Thymus (tissue), 11 donors: ENCODE measurements around the gene SH3PXD2A. TPM values are rescaled to one million over a fixed set of nuclear protein-coding genes. Genes with fewer than 3 reads are reported as not detected.
A peak's percentile ranks its signal among the peaks of the same experiment; 100 is the strongest.

Source experiments
- DNase-seq, 9 donors: peaks; one replicate each; pipeline ENCODE4 v3.0.0-alpha.2; 2013; ENCODE audit warnings: low spot score in 9 of 9, low read depth in 6 of 9, missing footprints in 1 of 9
- H3K27ac ChIP-seq, 2 donors: one replicate each; pipeline ENCODE4 v1.5.1; 2013; ENCODE audit warnings: control low read depth in 1 of 2, low read depth in 1 of 2, low read length in 1 of 2, mild to moderate bottlenecking in 1 of 2, moderate library complexity in 1 of 2
- H3K27me3 ChIP-seq, 2 donors: one replicate each; pipeline ENCODE4 v1.5.1; 2013; ENCODE audit warnings: low read length in 1 of 2; ENCODE audit not compliant: control insufficient read depth in 2 of 2, insufficient read depth in 1 of 2
- H3K36me3 ChIP-seq, 2 donors: one replicate each; pipeline ENCODE4 v1.5.1; 2013; ENCODE audit warnings: low read length in 1 of 2, mild to moderate bottlenecking in 1 of 2, moderate library complexity in 1 of 2; ENCODE audit not compliant: control insufficient read depth in 2 of 2, insufficient read depth in 2 of 2
- H3K4me1 ChIP-seq, 2 donors: one replicate each; pipeline ENCODE4 v1.5.1; 2013; ENCODE audit warnings: low read length in 2 of 2; ENCODE audit not compliant: control insufficient read depth in 2 of 2, insufficient read depth in 2 of 2
- H3K4me3 ChIP-seq, 2 donors: one replicate each; pipeline ENCODE4 v1.5.1; 2013; ENCODE audit warnings: low read length in 2 of 2, control low read depth in 1 of 2, mild to moderate bottlenecking in 1 of 2
- H3K9me3 ChIP-seq, 2 donors: one replicate each; pipeline ENCODE4 v1.5.1; 2013; ENCODE audit warnings: low read length in 1 of 2, mild to moderate bottlenecking in 1 of 2; ENCODE audit not compliant: control insufficient read depth in 2 of 2, insufficient read depth in 1 of 2
- WGBS: extraction: QIAGEN DNeasy Blood & Tissue Kit; methylation state at CpG from one replicate; pipeline ENCODE4 v1.1.7; 2013; 5-methylcytosine and 5-hydroxymethylcytosine counted together
- polyA plus RNA-seq: library from polyadenylated mRNA; stranded (reverse); fragments of 200-250 nt; gene quantifications from one replicate; pipeline ENCODE4 v1.2.3, GENCODE V29; 2013
- total RNA-seq: library from RNA; stranded (reverse); fragments of 120-200 nt; gene quantifications from one replicate; pipeline ENCODE4 v1.2.4, GENCODE V29; 2013
- donor health status: healthy.

Gene SH3PXD2A
- total and polyA plus RNA-seq, 2 donors: 3.8 to 9.5 TPM

- H3K27ac ChIP-seq: no peak overlapping the region
- WGBS: 96% methylated on average over 6 of the region's 6 CpGs
- no peaks in the 10 kb centered on the region for H3K27me3 ChIP-seq
- H3K9me3 ChIP-seq: no peaks in the 10 kb centered on the region
- H3K36me3 ChIP-seq: no peaks in the 10 kb centered on the region
- no peak overlapping the region for H3K4me3 ChIP-seq
- H3K4me1 ChIP-seq: peaks cover 0 to 10% of the 10 kb centered on the region in 2 donors
- no peak for DNase-seq
Observed at GRCh38 chr10:103805781-103806180, 49.6 kb downstream of the SH3PXD2A start.

GRCh38 chr10:103804871-103805270 lies 50.5 kb downstream of the SH3PXD2A start:
- Histone ChIP-seq H3K4me3 (no peak overlapping the region), H3K36me3 (no peaks in the 10 kb centered on the region), H3K27ac (no peak overlapping the region), H3K4me1 (peaks cover 0 to 17% of the 10 kb centered on the region in 2 donors), H3K27me3 (no peaks in the 10 kb centered on the region), H3K9me3 (no peaks in the 10 kb centered on the region)
- DNase-seq: no peak
- WGBS: 99% methylated on average over 4 of the region's 4 CpGs

- Histone ChIP-seq H3K4me3 (no peak overlapping the region), H3K27ac (no peak overlapping the region), H3K36me3 (no peaks in the 10 kb centered on the region), H3K27me3 (no peaks in the 10 kb centered on the region), H3K9me3 (no peaks in the 10 kb centered on the region), H3K4me1 (peaks cover 0 to 17% of the 10 kb centered on the region in 2 donors)
- 65% methylated on average over 3 of the region's 3 CpGs for WGBS
- DNase-seq: peak in 1 of 9 donors; percentile 24
Observed at GRCh38 chr10:103803941-103804340, 51.4 kb downstream of the SH3PXD2A start.

- peaks cover 0 to 17% of the 10 kb centered on the region in 2 donors for H3K4me1 ChIP-seq
- H3K36me3 ChIP-seq: no peaks in the 10 kb centered on the region
- no peak overlapping the region for H3K27ac ChIP-seq
- no peak for DNase-seq
- WGBS: 91% methylated on average over 7 of the region's 7 CpGs
- no peak overlapping the region for H3K4me3 ChIP-seq
- H3K27me3 ChIP-seq: no peaks in the 10 kb centered on the region
- H3K9me3 ChIP-seq: no peaks in the 10 kb centered on the region
Observed at GRCh38 chr10:103802637-103803353, 52.6 kb downstream of the SH3PXD2A start.

GRCh38 chr10:103802081-103802480 lies 53.3 kb downstream of the SH3PXD2A start:
- Histone ChIP-seq H3K27me3 (no peaks in the 10 kb centered on the region), H3K9me3 (no peaks in the 10 kb centered on the region), H3K27ac (no peak overlapping the region), H3K4me1 (peaks cover 0 to 14% of the 10 kb centered on the region in 2 donors), H3K4me3 (no peak overlapping the region), H3K36me3 (no peaks in the 10 kb centered on the region)
- 89% methylated on average over 6 of the region's 6 CpGs for WGBS
- no peak for DNase-seq

GRCh38 chr10:103800789-103801540 lies 54.4 kb downstream of the SH3PXD2A start:
- Histone ChIP-seq H3K27ac (no peak overlapping the region), H3K9me3 (no peaks in the 10 kb centered on the region), H3K36me3 (no peaks in the 10 kb centered on the region), H3K4me3 (no peak overlapping the region), H3K27me3 (no peaks in the 10 kb centered on the region), H3K4me1 (peaks cover 0 to 12% of the 10 kb centered on the region in 2 donors)
- peak in 1 of 9 donors; percentile 35 for DNase-seq
- 31% methylated on average over 10 of the region's 10 CpGs for WGBS

- Histone ChIP-seq H3K27me3 (no peaks in the 10 kb centered on the region), H3K4me1 (peaks cover 0 to 12% of the 10 kb centered on the region in 2 donors), H3K27ac (no peak overlapping the region), H3K4me3 (no peak overlapping the region), H3K36me3 (no peaks in the 10 kb centered on the region), H3K9me3 (no peaks in the 10 kb centered on the region)
- DNase-seq: no peak
- 95% methylated on average over 3 of the region's 3 CpGs for WGBS
Observed at GRCh38 chr10:103800089-103800488, 55.3 kb downstream of the SH3PXD2A start.

GRCh38 chr10:103799341-103799740 lies 56.0 kb downstream of the SH3PXD2A start:
- peaks cover 0 to 14% of the 10 kb centered on the region in 2 donors for H3K4me1 ChIP-seq
- no peaks in the 10 kb centered on the region for H3K9me3 ChIP-seq
- no peak for DNase-seq
- H3K27ac ChIP-seq: no peak overlapping the region
- no peaks in the 10 kb centered on the region for H3K36me3 ChIP-seq
- 96% methylated on average over 4 of the region's 4 CpGs for WGBS
- H3K4me3 ChIP-seq: no peak overlapping the region
- no peaks in the 10 kb centered on the region for H3K27me3 ChIP-seq

- Histone ChIP-seq H3K9me3 (no peaks in the 10 kb centered on the region), H3K4me3 (no peak overlapping the region), H3K36me3 (no peaks in the 10 kb centered on the region), H3K4me1 (peaks cover 0 to 17% of the 10 kb centered on the region in 2 donors), H3K27me3 (no peaks in the 10 kb centered on the region), H3K27ac (no peak overlapping the region)
- no peak for DNase-seq
- 94% methylated on average over 7 of the region's 7 CpGs for WGBS
Observed at GRCh38 chr10:103798511-103798910, 56.9 kb downstream of the SH3PXD2A start.
